IMR-90 (cell line): ENCODE results near the gene TNFRSF18.

Experiments
- NFE2L2 ChIP-seq: fragments of 150-350 bp; IDR thresholded peaks from 2 replicates; pipeline ENCODE4 v1.6.1; 2016; ENCODE audit warnings: low read depth, mild to moderate bottlenecking, low read length
- POLR2A ChIP-seq: IDR thresholded peaks from 2 replicates; pipeline ENCODE4 v1.6.1; 2012; ENCODE audit warnings: mild to moderate bottlenecking, low read depth, low read length
- RAD21 ChIP-seq: IDR thresholded peaks from 2 replicates; pipeline ENCODE4 v1.6.1; 2012; ENCODE audit warnings: low read length, improper control_type of control experiment
- RCOR1 ChIP-seq: IDR thresholded peaks from 2 replicates; pipeline ENCODE4 v1.6.1; 2012; ENCODE audit warnings: mild to moderate bottlenecking, low read length, improper control_type of control experiment; ENCODE audit not compliant: insufficient replicate concordance
- SMC3 ChIP-seq: fragments of 150-350 bp; IDR thresholded peaks from 2 replicates; pipeline ENCODE4 v1.6.1; 2016; ENCODE audit warnings: low read depth, mild to moderate bottlenecking, antibody characterized with exemption, low read length, moderate library complexity
- TF ChIP-seq, protein P1 (sequence below): conservative IDR thresholded peaks from 2 replicates; pipeline ENCODE4 v1.5.1; 2012; ENCODE audit warnings: mild to moderate bottlenecking, low read depth, low read length, improper control_type of control experiment

DNA sequence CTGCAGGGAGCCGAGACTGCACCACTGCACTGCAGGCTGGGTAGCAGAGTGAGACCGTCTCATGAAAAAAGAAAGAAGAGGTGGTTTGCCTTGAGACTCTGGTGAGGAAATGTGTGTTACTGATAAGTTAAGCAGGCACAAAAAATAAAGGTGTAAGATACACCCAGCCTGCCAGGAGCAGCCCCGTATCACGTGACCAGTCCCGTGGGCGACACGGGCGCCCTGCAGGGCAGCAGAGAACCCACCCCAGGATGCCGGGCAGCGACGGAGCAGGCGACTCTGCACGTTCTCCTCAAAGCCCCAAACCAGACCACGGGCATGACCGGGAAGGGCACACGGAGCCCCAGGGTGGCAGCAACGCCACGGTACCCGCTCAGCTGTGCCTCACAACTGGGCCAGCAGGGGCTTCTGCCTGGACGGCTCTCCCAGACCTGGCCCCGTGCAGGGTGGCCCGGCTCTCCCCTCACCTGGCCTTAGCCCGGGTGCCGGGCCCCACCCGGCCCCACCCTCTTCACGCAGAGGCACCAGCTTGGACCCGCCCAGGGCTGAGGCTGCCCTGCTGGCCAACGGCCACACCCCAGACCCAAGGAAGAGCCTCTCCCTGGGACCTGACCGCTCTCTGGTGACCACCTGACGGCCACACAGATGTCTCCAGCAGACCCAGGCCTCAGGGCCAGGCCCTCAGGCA is 15.6 kb upstream of the TNFRSF18 start:
- TF ChIP-seq, protein P1, sequence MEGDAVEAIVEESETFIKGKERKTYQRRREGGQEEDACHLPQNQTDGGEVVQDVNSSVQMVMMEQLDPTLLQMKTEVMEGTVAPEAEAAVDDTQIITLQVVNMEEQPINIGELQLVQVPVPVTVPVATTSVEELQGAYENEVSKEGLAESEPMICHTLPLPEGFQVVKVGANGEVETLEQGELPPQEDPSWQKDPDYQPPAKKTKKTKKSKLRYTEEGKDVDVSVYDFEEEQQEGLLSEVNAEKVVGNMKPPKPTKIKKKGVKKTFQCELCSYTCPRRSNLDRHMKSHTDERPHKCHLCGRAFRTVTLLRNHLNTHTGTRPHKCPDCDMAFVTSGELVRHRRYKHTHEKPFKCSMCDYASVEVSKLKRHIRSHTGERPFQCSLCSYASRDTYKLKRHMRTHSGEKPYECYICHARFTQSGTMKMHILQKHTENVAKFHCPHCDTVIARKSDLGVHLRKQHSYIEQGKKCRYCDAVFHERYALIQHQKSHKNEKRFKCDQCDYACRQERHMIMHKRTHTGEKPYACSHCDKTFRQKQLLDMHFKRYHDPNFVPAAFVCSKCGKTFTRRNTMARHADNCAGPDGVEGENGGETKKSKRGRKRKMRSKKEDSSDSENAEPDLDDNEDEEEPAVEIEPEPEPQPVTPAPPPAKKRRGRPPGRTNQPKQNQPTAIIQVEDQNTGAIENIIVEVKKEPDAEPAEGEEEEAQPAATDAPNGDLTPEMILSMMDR, result no peak
- TF ChIP-seq POLR2A, result no peak
- no peak for TF ChIP-seq SMC3
- TF ChIP-seq RCOR1, result no peak
- no peak for TF ChIP-seq RAD21
- TF ChIP-seq NFE2L2, result no peak
